ENCODE data around the gene TANC1.

TANC1 gene

GRCh38 chr2:159204381-159205144 is 236.1 kb downstream of the TANC1 start:
- DNase-seq, result no peak

- no peak for DNase-seq
These were observed 238.4 kb downstream of the TANC1 start for GRCh38 chr2:159206736-159207380.

- no peak for DNase-seq
These were observed 240.0 kb downstream of the TANC1 start for GRCh38 chr2:159208438-159208837.

GRCh38 chr2:159209341-159210306 is 241.2 kb downstream of the TANC1 start:
- DNase-seq, result no peak

GRCh38 chr2:159211447-159212396 is 243.3 kb downstream of the TANC1 start:
- no peak for DNase-seq

- no peak for DNase-seq
These were observed 244.9 kb downstream of the TANC1 start for GRCh38 chr2:159213296-159213695.

- no peak for DNase-seq
These were observed 246.0 kb downstream of the TANC1 start for GRCh38 chr2:159214325-159214865.

- DNase-seq, result no peak
These were observed 246.7 kb downstream of the TANC1 start for GRCh38 chr2:159215116-159215515.

GRCh38 chr2:159217676-159218075 is 249.2 kb downstream of the TANC1 start:
- DNase-seq, result no peak

GRCh38 chr2:159218389-159218788 is 249.9 kb downstream of the TANC1 start:
- DNase-seq, result no peak

- DNase-seq, result no peak
These were observed 251.1 kb downstream of the TANC1 start for GRCh38 chr2:159219394-159219998.

- no peak for DNase-seq
These were observed 255.8 kb downstream of the TANC1 start for GRCh38 chr2:159224061-159224813.

- DNase-seq, result no peak
These were observed 256.9 kb downstream of the TANC1 start for GRCh38 chr2:159225025-159226016.

- DNase-seq, result peak; percentile 43
These were observed 257.6 kb downstream of the TANC1 start for GRCh38 chr2:159226059-159226461.

GRCh38 chr2:159226608-159227385 is 258.4 kb downstream of the TANC1 start:
- DNase-seq, result peak; percentile 23

- DNase-seq, result no peak
These were observed 259.0 kb downstream of the TANC1 start for GRCh38 chr2:159227467-159227866.

- no peak for DNase-seq
These were observed 259.7 kb downstream of the TANC1 start for GRCh38 chr2:159228081-159228581.

GRCh38 chr2:159229476-159230144 is 261.2 kb downstream of the TANC1 start:
- DNase-seq, result no peak
